ENCODE data around the gene AFF3. TPM values are rescaled to one million over a fixed set of nuclear protein-coding genes. Genes with fewer than 3 reads are reported as not detected.

AFF3 gene
- total and polyA plus RNA-seq, 12 donors: 1.1 to 7.5 (median 3.9) TPM

- Histone ChIP-seq H3K4me1 (replicated peaks in 1 of 2) (peaks cover 0 to 5% of the 10 kb centered on the region in 2 donors), H3K4me3 (no peak overlapping the region), H3K36me3 (replicated peaks in 1 of 2) (no peaks in the 10 kb centered on the region), H3K9me3 (replicated peaks in 1 of 3) (peaks cover 0 to 11% (median 0%) of the 10 kb centered on the region in 3 donors), H3K27me3 (no peaks in the 10 kb centered on the region), H3K27ac (no peak overlapping the region)
- no peak for DNase-seq
- intact Hi-C loops (cut with DNase I): loop anchor here in 1 of 2 donors (10.0 kb wide), 1 partner anchor 529 kb away; no protein-coding TSS in a partner anchor
- TF ChIP-seq, protein P1, sequence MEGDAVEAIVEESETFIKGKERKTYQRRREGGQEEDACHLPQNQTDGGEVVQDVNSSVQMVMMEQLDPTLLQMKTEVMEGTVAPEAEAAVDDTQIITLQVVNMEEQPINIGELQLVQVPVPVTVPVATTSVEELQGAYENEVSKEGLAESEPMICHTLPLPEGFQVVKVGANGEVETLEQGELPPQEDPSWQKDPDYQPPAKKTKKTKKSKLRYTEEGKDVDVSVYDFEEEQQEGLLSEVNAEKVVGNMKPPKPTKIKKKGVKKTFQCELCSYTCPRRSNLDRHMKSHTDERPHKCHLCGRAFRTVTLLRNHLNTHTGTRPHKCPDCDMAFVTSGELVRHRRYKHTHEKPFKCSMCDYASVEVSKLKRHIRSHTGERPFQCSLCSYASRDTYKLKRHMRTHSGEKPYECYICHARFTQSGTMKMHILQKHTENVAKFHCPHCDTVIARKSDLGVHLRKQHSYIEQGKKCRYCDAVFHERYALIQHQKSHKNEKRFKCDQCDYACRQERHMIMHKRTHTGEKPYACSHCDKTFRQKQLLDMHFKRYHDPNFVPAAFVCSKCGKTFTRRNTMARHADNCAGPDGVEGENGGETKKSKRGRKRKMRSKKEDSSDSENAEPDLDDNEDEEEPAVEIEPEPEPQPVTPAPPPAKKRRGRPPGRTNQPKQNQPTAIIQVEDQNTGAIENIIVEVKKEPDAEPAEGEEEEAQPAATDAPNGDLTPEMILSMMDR (IDR thresholded peaks at IDR 0.05): peak in 5 of 6 experiments; percentile 8 to 49 (median 41)
- no peak for TF ChIP-seq POLR2A (IDR thresholded peaks at IDR 0.05)
Observed at GRCh38 chr2:99725820-99726219, 416.6 kb downstream of the AFF3 start.

DNA sequence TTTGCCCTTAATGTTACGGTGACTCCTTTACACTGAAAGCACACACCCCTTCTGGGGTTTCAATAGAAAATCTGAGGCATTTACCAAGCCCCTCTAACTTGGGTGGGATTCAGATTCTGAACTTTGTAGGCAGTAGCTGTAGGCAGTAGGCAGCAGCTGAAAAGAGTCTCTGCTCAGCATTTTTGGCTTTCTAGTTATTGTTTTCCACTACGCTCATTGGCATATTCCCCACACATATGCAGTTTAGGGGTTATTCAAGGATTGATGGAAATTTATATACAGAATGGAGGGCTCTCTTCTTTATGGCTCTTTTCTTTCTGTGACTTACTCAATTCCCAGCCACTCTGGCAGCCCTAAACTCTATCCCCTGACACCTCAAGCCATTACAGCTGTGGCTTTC, 419.9 kb downstream of the AFF3 start:
- WGBS, 4 donors: 97 to 100% (median 98%) methylated on average over 2 of the region's 2 CpGs
- H3K36me3 ChIP-seq (replicated peaks in 1 of 2): no peaks in the 10 kb centered on the region
- H3K27me3 ChIP-seq: no peaks in the 10 kb centered on the region
- DNase-seq: no peak
- peaks cover 0 to 11% (median 0%) of the 10 kb centered on the region in 3 donors for H3K9me3 ChIP-seq (replicated peaks in 1 of 3)
- no peak overlapping the region for H3K4me3 ChIP-seq
- H3K27ac ChIP-seq: no peak overlapping the region
- TF ChIP-seq, protein P1 (IDR thresholded peaks at IDR 0.05): no peak
- no peak for TF ChIP-seq POLR2A (IDR thresholded peaks at IDR 0.05)
- intact Hi-C loops (cut with DNase I): loop anchor here in 1 of 2 donors (10.0 kb wide), 1 partner anchor 532 kb away; no protein-coding TSS in a partner anchor
- peaks cover 0 to 5% of the 10 kb centered on the region in 2 donors for H3K4me1 ChIP-seq (replicated peaks in 1 of 2)

DNA sequence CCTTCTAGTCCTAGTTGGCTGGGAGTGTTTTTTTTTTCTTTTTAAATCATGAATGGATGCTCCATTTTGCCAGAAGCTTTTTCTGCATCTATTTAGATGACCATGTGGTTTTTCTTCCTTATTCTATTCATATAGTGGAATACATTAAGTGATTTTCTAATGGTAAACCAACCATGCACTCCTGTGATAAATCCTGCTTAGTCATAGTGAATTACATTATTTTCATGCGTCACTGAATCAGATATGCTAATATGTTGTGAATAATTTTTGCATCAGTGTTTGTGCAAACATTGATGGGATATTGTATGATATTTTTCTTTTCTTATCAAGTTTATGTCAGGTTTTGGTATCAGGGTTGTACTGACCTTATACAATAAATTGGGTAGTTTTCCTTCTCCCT, 423.3 kb downstream of the AFF3 start:
- TF ChIP-seq POLR2A (IDR thresholded peaks at IDR 0.05): no peak
- TF ChIP-seq, protein P1 (IDR thresholded peaks at IDR 0.05): no peak
- 96 to 100% (median 98%) methylated on average over 1 of the region's 1 CpG for WGBS, 4 donors
- Histone ChIP-seq H3K4me3 (no peak overlapping the region), H3K4me1 (replicated peaks in 1 of 2) (no peaks in the 10 kb centered on the region), H3K27ac (no peak overlapping the region), H3K27me3 (no peaks in the 10 kb centered on the region), H3K9me3 (replicated peaks in 1 of 3) (peaks cover 0 to 11% (median 0%) of the 10 kb centered on the region in 3 donors), H3K36me3 (replicated peaks in 1 of 2) (no peaks in the 10 kb centered on the region)
- intact Hi-C loops (cut with DNase I): no loop called here
- DNase-seq: no peak

DNA sequence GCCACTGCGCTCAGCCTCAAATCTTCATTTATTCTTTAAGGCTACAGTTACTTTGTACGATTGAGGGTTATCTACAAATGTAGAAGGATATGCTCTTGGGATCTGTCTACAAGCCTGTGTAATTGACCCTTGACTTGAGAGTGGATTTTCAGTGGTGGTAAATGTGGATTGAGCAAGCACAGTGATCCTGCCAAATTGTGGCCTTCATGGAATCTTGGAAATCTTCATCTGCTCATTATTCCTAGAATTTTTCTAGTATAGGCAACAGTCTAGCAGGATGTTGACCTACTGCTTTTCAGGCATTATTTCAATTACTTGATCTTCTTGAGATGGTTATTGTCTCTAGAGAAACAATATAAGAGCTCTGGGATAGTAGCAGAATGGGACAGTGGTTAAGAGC, 426.4 kb downstream of the AFF3 start:
- Histone ChIP-seq H3K9me3 (replicated peaks in 1 of 3) (no peaks in the 10 kb centered on the region), H3K4me1 (replicated peaks in 1 of 2) (no peaks in the 10 kb centered on the region), H3K27ac (no peak overlapping the region), H3K27me3 (no peaks in the 10 kb centered on the region), H3K4me3 (no peak overlapping the region), H3K36me3 (replicated peaks in 1 of 2) (no peaks in the 10 kb centered on the region)
- DNase-seq: no peak
- intact Hi-C loops (cut with DNase I): no loop called here
- TF ChIP-seq, protein P1 (IDR thresholded peaks at IDR 0.05): no peak
- no peak for TF ChIP-seq POLR2A (IDR thresholded peaks at IDR 0.05)
- WGBS, 4 donors: 81 to 84% (median 82%) methylated on average over 2 of the region's 2 CpGs
